GM10266 (cell line): ENCODE results near the gene RASSF4.

ENCODE experiments used
- DNase-seq: peaks from one replicate; pipeline ENCODE4 v3.0.0; 2012; ENCODE audit errors: extremely low spot score
- CTCF ChIP-seq: IDR thresholded peaks from 2 replicates; pipeline ENCODE4 v1.5.1; 2012; ENCODE audit warnings: mild to moderate bottlenecking, low read depth; ENCODE audit not compliant: control insufficient read depth, insufficient read depth; ENCODE audit errors: missing control alignments

Gene RASSF4

DNA sequence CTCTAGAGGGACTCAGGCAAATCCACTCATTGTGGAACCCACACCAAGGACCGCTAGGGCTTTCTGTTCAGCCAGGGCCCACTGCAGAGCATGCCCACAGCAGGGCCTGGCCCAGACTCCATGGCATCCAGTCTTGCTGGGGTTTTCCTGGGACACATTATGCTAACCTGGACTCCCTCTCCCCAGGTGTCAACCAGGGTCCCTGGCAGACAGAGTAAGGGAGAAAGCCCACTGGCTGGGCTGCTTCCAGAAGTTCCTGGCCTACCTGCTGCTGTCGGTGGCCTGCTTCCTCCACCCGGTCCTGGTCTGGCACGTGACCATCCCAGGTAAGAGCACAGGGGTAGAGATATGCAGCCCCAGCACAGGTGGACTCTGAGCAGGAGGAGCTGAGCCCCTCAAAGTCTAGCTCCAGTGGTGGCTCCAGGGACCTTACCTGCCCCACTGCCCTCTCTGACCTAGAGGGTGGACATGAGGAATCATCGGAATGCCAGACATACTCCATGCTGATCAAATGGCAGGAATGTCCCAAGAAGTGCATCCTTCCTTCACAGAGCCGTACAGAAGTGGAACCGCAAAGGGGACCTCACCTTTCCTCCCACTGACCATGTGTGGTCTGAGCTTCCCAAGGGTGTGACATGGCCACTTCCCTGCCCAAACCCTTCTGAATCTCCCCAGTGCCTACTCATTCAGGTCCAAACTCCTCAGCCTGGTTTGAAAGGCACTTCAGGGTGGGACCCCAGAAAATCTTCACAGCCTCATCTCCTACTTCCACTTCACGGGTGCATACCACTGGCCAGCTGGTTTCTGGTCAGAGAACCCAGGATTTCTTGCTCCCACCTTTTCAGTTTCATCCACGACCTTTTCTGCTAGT, 25.9 kb upstream of the RASSF4 start:
- TF ChIP-seq CTCF = no peak
- no peak for DNase-seq

DNA sequence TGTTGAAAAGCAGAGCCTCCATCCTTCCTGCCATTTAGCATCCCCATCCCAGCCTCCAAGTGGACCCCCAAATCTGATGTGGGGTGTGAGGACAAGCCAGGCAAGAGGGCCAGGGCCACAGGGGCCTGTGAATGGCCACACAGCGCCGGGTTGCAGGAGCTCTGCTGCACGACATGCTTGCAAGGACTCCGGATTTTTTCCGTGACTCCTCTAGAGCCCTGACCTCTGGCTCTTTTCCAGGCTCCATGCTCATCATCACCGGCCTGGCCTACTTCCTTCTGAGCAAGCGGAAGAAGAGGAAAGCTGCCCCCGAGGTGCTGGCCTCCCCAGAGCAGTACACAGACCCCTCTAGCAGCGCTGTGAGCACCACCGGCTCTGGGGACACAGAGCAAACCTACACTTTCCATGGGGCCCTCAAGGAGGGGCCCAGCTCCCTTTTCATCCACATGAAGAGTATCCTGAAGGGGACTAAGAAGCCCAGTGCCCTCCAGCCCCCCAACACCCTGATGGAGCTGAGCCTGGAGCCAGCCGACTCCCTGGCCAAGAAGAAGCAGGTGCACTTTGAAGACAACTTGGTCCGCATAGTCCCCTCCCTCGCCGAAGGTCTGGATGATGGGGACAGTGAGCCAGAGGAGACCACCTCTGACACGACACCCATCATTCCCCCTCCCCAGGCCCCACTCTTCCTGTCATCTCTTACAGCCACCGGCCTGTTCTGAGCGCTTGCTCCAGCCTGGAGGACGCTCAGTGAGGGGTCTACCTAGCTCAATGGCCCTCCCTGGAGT, 25.0 kb upstream of the RASSF4 start:
- no peak for TF ChIP-seq CTCF

GRCh38 chr10:44935201-44935965, 24.2 kb upstream of the RASSF4 start:
- TF ChIP-seq CTCF = no peak
- no peak for DNase-seq

More for the DNA sequence above, 25.0 kb upstream of the RASSF4 start:
- DNase-seq = no peak

DNA sequence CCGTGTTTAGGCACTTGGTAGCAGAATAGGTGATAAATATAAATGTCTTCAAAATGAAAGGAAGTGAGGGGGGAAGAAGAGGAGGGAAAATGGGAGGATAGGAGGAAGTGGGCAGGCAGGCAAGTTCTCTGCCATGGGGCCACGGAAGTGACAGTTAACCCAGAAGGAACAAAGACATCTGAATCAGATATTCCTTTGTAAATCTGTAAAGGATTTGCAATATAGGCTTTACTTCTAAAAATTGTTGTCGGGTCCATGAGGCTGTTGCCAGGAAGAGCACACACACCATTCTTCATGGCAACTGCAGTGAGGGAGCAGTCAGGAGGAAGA, 23.7 kb upstream of the RASSF4 start:
- no peak for TF ChIP-seq CTCF
- DNase-seq = no peak

- TF ChIP-seq CTCF = no peak
- DNase-seq = no peak
Measured at GRCh38 chr10:44936314-44936975, 23.2 kb upstream of the RASSF4 start.

DNA sequence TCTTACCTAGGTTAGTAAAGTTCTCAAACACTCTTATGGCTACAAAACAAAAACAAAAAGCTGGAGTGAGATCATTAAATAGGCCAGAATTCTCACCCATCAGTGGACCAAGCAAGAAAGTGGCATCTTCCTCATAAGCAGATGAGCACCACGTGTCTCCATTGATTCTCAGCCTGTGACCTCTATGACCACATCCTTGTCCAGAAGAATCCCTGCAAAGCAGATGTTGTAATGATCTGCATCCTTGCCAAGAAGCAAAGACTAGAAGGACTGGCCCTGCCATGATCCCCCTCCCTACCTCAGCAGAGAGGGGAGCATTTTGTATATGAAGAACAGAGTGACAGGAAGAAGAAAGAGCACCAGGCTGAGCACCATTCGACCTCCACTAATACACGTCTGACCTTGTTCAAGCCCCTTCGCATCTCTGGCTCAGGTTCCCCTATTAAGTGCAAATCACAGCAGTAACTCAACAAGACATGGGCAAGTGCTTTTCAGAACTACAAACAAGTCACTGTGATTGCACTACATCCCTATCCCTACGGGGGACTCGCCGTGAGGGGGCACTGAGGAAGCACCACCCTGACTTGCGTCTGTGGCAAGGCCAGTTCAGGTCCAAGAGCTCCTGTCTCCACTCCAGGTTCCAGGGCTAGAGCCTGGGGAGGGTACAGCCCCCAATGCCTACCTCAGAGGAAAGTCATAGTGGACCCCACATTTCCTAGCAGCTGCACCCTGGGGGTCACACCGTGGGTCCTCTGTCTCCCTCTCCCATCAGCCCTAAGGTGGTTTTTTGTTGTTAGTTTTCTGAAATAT, 22.2 kb upstream of the RASSF4 start:
- no peak for TF ChIP-seq CTCF
- DNase-seq = no peak
